ENCODE measurements around the gene CD4. TPM values are rescaled to one million over a fixed set of nuclear protein-coding genes. Genes with fewer than 3 reads are reported as not detected.

CD4 gene
- total RNA-seq, 4 donors from 2014 or later: 6.6 to 16.2 (median 10.1) TPM

DNA sequence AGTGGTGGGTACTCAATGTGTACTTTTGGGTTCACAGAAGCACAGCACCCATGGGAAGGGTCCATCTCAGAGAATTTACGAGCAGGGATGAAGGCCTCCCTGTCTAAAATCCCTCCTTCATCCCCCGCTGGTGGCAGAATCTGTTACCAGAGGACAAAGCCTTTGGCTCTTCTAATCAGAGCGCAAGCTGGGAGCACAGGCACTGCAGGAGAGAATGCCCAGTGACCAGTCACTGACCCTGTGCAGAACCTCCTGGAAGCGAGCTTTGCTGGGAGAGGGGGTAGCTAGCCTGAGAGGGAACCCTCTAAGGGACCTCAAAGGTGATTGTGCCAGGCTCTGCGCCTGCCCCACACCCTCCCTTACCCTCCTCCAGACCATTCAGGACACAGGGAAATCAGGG is 30.8 kb downstream of the CD4 start:
- H3K27ac ChIP-seq (replicated peaks in 1 of 4): no peak overlapping the region
- WGBS: 79% methylated on average over 5 of the region's 5 CpGs
- DNase-seq (ENCODE audit: extremely low spot score): no peak
- H3K36me3 ChIP-seq: no peaks in the 10 kb centered on the region
- H3K4me3 ChIP-seq: no peak overlapping the region
- no peak for TF ChIP-seq CTCF (IDR thresholded peaks at IDR 0.05)
- TF ChIP-seq POLR2A (IDR thresholded peaks at IDR 0.05; ENCODE audit: low read depth): no peak
- TF ChIP-seq POLR2AphosphoS5 (IDR thresholded peaks at IDR 0.05): no peak
- TF ChIP-seq EP300 (IDR thresholded peaks at IDR 0.05): no peak
- intact Hi-C loops (cut with DNase I): no loop called here
- H3K4me1 ChIP-seq: peaks cover 8 to 33% (median 29%) of the 10 kb centered on the region in 4 donors
- no peaks in the 10 kb centered on the region for H3K9me3 ChIP-seq
- H3K27me3 ChIP-seq: peaks cover 0 to 35% (median 5%) of the 10 kb centered on the region in 4 donors

- peak within 1 kb of the TSS; percentile 54 to 71 (median 58) for H3K4me3 ChIP-seq
- WGBS: 3% methylated on average over 24 of the region's 28 CpGs
- peak within 1 kb of the TSS; percentile 55 to 77 (median 69) for H3K27ac ChIP-seq (replicated peaks in 1 of 4)
- H3K9me3 ChIP-seq: no peaks in the 10 kb centered on the region
- no peaks in the 10 kb centered on the region for H3K36me3 ChIP-seq
- H3K27me3 ChIP-seq: peaks cover 0 to 38% (median 5%) of the 10 kb centered on the region in 4 donors
- H3K4me1 ChIP-seq: peaks cover 13 to 47% (median 41%) of the 10 kb centered on the region in 4 donors
- intact Hi-C loops (cut with DNase I): no loop called here
- no peak for DNase-seq (ENCODE audit: extremely low spot score)
- TF ChIP-seq POLR2AphosphoS5 (IDR thresholded peaks at IDR 0.05) (no peak), POLR2A (IDR thresholded peaks at IDR 0.05; ENCODE audit: low read depth) (no peak)
These were observed 32.5 kb downstream of the CD4 start, which contains the start of gene GPR162 for GRCh38 chr12:6821591-6822425. Gene GPR162, plus strand, starts transcription at chr12:6821821. Its CDS starts 2,078 bp downstream, at chr12:6823899.

- peak overlapping the region; percentile 54 to 71 (median 58) for H3K4me3 ChIP-seq
- no peaks in the 10 kb centered on the region for H3K36me3 ChIP-seq
- no peaks in the 10 kb centered on the region for H3K9me3 ChIP-seq
- 67% methylated on average over 7 of the region's 7 CpGs for WGBS
- TF ChIP-seq EP300 (IDR thresholded peaks at IDR 0.05) (no peak), CTCF (IDR thresholded peaks at IDR 0.05) (no peak), POLR2AphosphoS5 (IDR thresholded peaks at IDR 0.05) (no peak), POLR2A (IDR thresholded peaks at IDR 0.05; ENCODE audit: low read depth) (no peak)
- H3K4me1 ChIP-seq: peaks cover 20 to 55% (median 49%) of the 10 kb centered on the region in 4 donors
- H3K27me3 ChIP-seq: peaks cover 0 to 38% (median 5%) of the 10 kb centered on the region in 4 donors
- no peak overlapping the region for H3K27ac ChIP-seq (replicated peaks in 1 of 4)
- intact Hi-C loops (cut with DNase I): no loop called here
- no peak for DNase-seq (ENCODE audit: extremely low spot score)
These were observed 33.3 kb downstream of the CD4 start for GRCh38 chr12:6822426-6823135.

GRCh38 chr12:6823182-6824084 is 34.1 kb downstream of the CD4 start:
- intact Hi-C loops (cut with DNase I): no loop called here
- no peak overlapping the region for H3K27ac ChIP-seq (replicated peaks in 1 of 4)
- 65% methylated on average over 7 of the region's 12 CpGs for WGBS
- no peak for TF ChIP-seq POLR2A (IDR thresholded peaks at IDR 0.05; ENCODE audit: low read depth)
- H3K9me3 ChIP-seq: no peaks in the 10 kb centered on the region
- no peaks in the 10 kb centered on the region for H3K36me3 ChIP-seq
- H3K4me1 ChIP-seq: peaks cover 25 to 62% (median 56%) of the 10 kb centered on the region in 4 donors
- DNase-seq (ENCODE audit: extremely low spot score): no peak
- peaks cover 0 to 38% (median 5%) of the 10 kb centered on the region in 4 donors for H3K27me3 ChIP-seq
- no peak overlapping the region for H3K4me3 ChIP-seq

DNA sequence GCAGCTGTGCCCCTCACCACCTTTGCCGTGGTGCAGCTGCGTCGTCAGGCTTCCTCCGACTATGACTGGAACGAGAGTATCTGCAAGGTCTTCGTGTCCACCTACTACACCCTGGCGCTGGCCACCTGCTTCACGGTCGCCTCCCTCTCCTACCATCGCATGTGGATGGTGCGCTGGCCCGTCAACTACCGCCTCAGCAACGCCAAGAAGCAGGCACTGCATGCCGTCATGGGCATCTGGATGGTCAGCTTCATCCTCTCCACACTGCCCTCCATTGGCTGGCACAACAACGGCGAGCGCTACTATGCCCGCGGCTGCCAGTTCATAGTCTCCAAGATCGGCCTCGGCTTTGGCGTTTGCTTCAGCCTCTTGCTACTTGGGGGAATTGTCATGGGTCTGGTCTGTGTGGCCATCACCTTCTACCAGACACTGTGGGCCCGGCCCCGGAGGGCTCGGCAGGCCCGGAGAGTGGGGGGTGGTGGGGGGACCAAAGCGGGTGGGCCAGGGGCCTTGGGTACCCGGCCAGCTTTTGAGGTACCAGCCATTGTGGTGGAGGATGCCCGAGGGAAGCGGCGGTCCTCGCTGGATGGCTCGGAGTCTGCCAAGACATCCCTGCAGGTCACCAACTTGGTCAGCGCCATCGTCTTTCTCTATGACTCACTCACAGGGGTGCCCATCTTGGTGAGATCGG is 34.9 kb downstream of the CD4 start:
- no peak for DNase-seq (ENCODE audit: extremely low spot score)
- TF ChIP-seq POLR2AphosphoS5 (IDR thresholded peaks at IDR 0.05) (no peak), CTCF (IDR thresholded peaks at IDR 0.05) (no peak), EP300 (IDR thresholded peaks at IDR 0.05) (no peak), POLR2A (IDR thresholded peaks at IDR 0.05; ENCODE audit: low read depth) (no peak)
- peaks cover 25 to 68% (median 61%) of the 10 kb centered on the region in 4 donors for H3K4me1 ChIP-seq

More for the DNA sequence above, 34.9 kb downstream of the CD4 start:
- Histone ChIP-seq H3K36me3 (no peaks in the 10 kb centered on the region), H3K4me3 (no peak overlapping the region), H3K9me3 (no peaks in the 10 kb centered on the region), H3K27ac (replicated peaks in 1 of 4) (no peak overlapping the region), H3K27me3 (peaks cover 0 to 38% (median 5%) of the 10 kb centered on the region in 4 donors)
- intact Hi-C loops (cut with DNase I): no loop called here
- WGBS: 94% methylated on average over 36 of the region's 37 CpGs

Data from esophagus muscularis mucosa (tissue), 4 donors.